ENCODE measurements around the gene RHPN2. TPM values are rescaled to one million over a fixed set of nuclear protein-coding genes. Genes with fewer than 3 reads are reported as not detected.

The RHPN2 gene
- total and polyA plus RNA-seq, 2 of the 8 experiments (the other 6 are each of a cell fraction or from before 2014, with no cell fraction given) = 22.8 to 31.1 TPM

- Histone ChIP-seq H3K9me3 (ENCODE audit: insufficient read depth in 2 of 2, low read depth in 1 of 2, low read length in 1 of 2) (no peaks in the 10 kb centered on the region), H3K18ac (ENCODE audit: extremely low read depth, low read length) (no peak overlapping the region), H3K4me2 (ENCODE audit: insufficient read depth in 1 of 2, low read depth in 2 of 2, low read length in 2 of 2) (no peak overlapping the region), H3K9ac (replicated peaks in 1 of 4; ENCODE audit: extremely low read depth in 1 of 4, low read depth in 3 of 4, low read length in 3 of 4) (no peak overlapping the region), H3K4me3 (ENCODE audit: extremely low read depth in 1 of 4, insufficient read depth in 2 of 4, low read depth in 3 of 4, low read length in 4 of 4) (no peak overlapping the region), H3K27ac (ENCODE audit: low read depth, low read length) (no peak overlapping the region), H3K4me1 (replicated peaks in 1 of 4; ENCODE audit: control insufficient read depth in 3 of 4, insufficient read depth in 4 of 4, low read length in 3 of 4) (no peaks in the 10 kb centered on the region), H4K5ac (ENCODE audit: insufficient read length, low read depth, low read length) (no peak overlapping the region), H3K56ac (replicated peaks; ENCODE audit: insufficient read length, low read depth, low read length) (no peak overlapping the region), H3K79me2 (ENCODE audit: control insufficient read depth in 1 of 2, insufficient read depth in 2 of 2, low read length in 2 of 2) (no peaks in the 10 kb centered on the region), H2BK20ac (ENCODE audit: low read length) (no peak overlapping the region), H3K4ac (replicated peaks; ENCODE audit: insufficient read length, low read depth, low read length) (no peak overlapping the region), H3K23ac (ENCODE audit: insufficient read length) (no peak overlapping the region), H3K14ac (ENCODE audit: insufficient read length) (no peak overlapping the region), H4K20me1 (replicated peaks in 1 of 2; ENCODE audit: control insufficient read depth in 1 of 2, insufficient read depth in 2 of 2, low read length in 2 of 2) (no peaks in the 10 kb centered on the region), H3K23me2 (ENCODE audit: low read depth, low read length) (no peaks in the 10 kb centered on the region), H4K91ac (replicated peaks; ENCODE audit: insufficient read length, low read length) (no peak overlapping the region), H3K79me1 (ENCODE audit: low read depth, low read length) (no peaks in the 10 kb centered on the region; the same call in 1 of the 2 replicates), H4K8ac (ENCODE audit: extremely low read depth, insufficient read depth, low read length) (no peak overlapping the region), H2BK15ac (ENCODE audit: low read length) (no peak overlapping the region), H2AK5ac (ENCODE audit: low read depth, low read length) (no peak overlapping the region), H2BK5ac (ENCODE audit: low read depth, low read length) (no peak overlapping the region), H2AFZ (ENCODE audit: low read length) (no peak overlapping the region), H2BK120ac (replicated peaks; ENCODE audit: low read depth, low read length) (no peak overlapping the region), H2BK12ac (ENCODE audit: low read depth, low read length) (no peak overlapping the region), H3K36me3 (ENCODE audit: control insufficient read depth in 2 of 4, insufficient read depth in 4 of 4, low read length in 3 of 4) (peaks cover 5 to 32% (median 17%) of the 10 kb centered on the region in 4 experiments), H3K27me3 (replicated peaks in 1 of 4; ENCODE audit: control insufficient read depth in 3 of 4, extremely low read depth in 1 of 4, insufficient read depth in 3 of 4, low read length in 3 of 4) (no peaks in the 10 kb centered on the region)
- ChIA-PET CTCF (ENCODE audit: partially characterized antibody) (interaction anchor here (0.9 kb wide), 1 partner anchor 14 kb away, joined by 5 read pairs; no protein-coding TSS in a partner anchor), POLR2A (ENCODE audit: partially characterized antibody) (no interaction called here)
- DNase-seq (ENCODE audit: low read depth in 1 of 2, low spot score in 2 of 2) (no peak), FAIRE-seq (no peak)
- no peak for TF ChIP-seq KDM1A (IDR thresholded peaks at IDR 0.05; ENCODE audit: borderline replicate concordance, low read length)
- TF ChIP-seq SP1 (IDR thresholded peaks at IDR 0.05; ENCODE audit: low read depth, low read length) = no peak
- TF ChIP-seq ASH2L (IDR thresholded peaks at IDR 0.05; ENCODE audit: low read length) = no peak
- TF ChIP-seq CBX8 (IDR thresholded peaks at IDR 0.05; ENCODE audit: borderline replicate concordance, low read depth, low read length) = no peak
- TF ChIP-seq, protein P1, sequence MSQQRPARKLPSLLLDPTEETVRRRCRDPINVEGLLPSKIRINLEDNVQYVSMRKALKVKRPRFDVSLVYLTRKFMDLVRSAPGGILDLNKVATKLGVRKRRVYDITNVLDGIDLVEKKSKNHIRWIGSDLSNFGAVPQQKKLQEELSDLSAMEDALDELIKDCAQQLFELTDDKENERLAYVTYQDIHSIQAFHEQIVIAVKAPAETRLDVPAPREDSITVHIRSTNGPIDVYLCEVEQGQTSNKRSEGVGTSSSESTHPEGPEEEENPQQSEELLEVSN (IDR thresholded peaks at IDR 0.05) = no peak
- no peak for TF ChIP-seq CREB1 (IDR thresholded peaks at IDR 0.05)
- TF ChIP-seq ATF2 (IDR thresholded peaks at IDR 0.05; ENCODE audit: low read length) = no peak
- TF ChIP-seq SIX5 (IDR thresholded peaks at IDR 0.05; ENCODE audit: low read depth, low read length) = no peak
- TF ChIP-seq ATF3 (IDR thresholded peaks at IDR 0.05; ENCODE audit: insufficient read depth, low read depth, low read length) = no peak
- 95% methylated on average over 4 of the region's 4 CpGs; no CpG with 5 or more reads in 1 of the 2 experiments for WGBS, 2 experiments (ENCODE audit: extremely low coverage in 1 of 2, insufficient coverage in 1 of 2, insufficient read length in 1 of 2, insufficient replicate concordance in 2 of 2, low coverage in 1 of 2, low lambda C conversion rate in 2 of 2, missing lambda C conversion rate in 1 of 2)
Observed at GRCh38 chr19:33008738-33009137, 56.0 kb downstream of the RHPN2 start.
